ENCODE measurements around the gene SYNGAP1. TPM values are rescaled to one million over a fixed set of nuclear protein-coding genes. Genes with fewer than 3 reads are reported as not detected.

The SYNGAP1 gene
- total and polyA plus RNA-seq, 9 of the 15 experiments (the other 6 are each of a cell fraction or from before 2014, with no cell fraction given) = 0.01 to 22.8 (median 3.2) TPM

GRCh38 chr6:33453393-33454008, 33.6 kb downstream of the SYNGAP1 start:
- ChIA-PET POLR2A (interaction anchor here (0.6 to 1.9 kb wide), 3 partner anchors 9 to 481 kb away, joined by 3 to 9 read pairs (median 3); no protein-coding TSS in a partner anchor), CTCF (ENCODE audit: low intra/inter-chr PET ratio) (no interaction called here)
- Histone ChIP-seq H3K4me2 (ENCODE audit: insufficient read depth, low read length) (peak overlapping the region; percentile 94), H3K9me1 (ENCODE audit: control insufficient read depth, insufficient read depth, low read length) (no peaks in the 10 kb centered on the region), H4K20me1 (replicated peaks; ENCODE audit: control insufficient read depth, insufficient read depth, low read length) (no peaks in the 10 kb centered on the region), H2AFZ (ENCODE audit: low read depth, low read length) (peak overlapping the region; percentile 73), H3K4me1 (replicated peaks in 1 of 2; ENCODE audit: control insufficient read depth in 2 of 2, insufficient read depth in 2 of 2, low read length in 2 of 2) (peaks cover 7 to 20% of the 10 kb centered on the region in 2 experiments), H3K27ac (ENCODE audit: extremely low read depth, low read depth, low read length) (peak overlapping the region; percentile 59), H3K36me3 (ENCODE audit: control insufficient read depth, insufficient read depth, low read length) (peaks cover 47% of the 10 kb centered on the region), H3K9ac (ENCODE audit: insufficient read depth in 1 of 2, low read depth in 2 of 2, low read length in 2 of 2) (peak overlapping the region; percentile 78 to 95; a peak in 3 of 4 replicates), H3K4me3 (peak overlapping the region; percentile 64), H3K79me2 (ENCODE audit: control insufficient read depth, insufficient read depth, low read length) (peaks cover 35% of the 10 kb centered on the region), H3K9me3 (replicated peaks; ENCODE audit: control insufficient read depth, insufficient read depth, low read depth, low read length) (no peaks in the 10 kb centered on the region), H3K27me3 (ENCODE audit: control insufficient read depth in 2 of 2, insufficient read depth in 2 of 2, low read length in 2 of 2) (no peaks in the 10 kb centered on the region)
- DNase-seq (ENCODE audit: extremely low read depth in 1 of 4, low spot score in 3 of 4) (peak in 3 of 4 experiments; percentile 37 to 53 (median 38)), ATAC-seq (peak; percentile 5; the same call in 2 of the 3 replicates), FAIRE-seq (peak; percentile 65)
- WGBS (ENCODE audit: insufficient coverage, low coverage, missing lambda C conversion rate) = 1% methylated on average over 10 of the region's 12 CpGs
- intact Hi-C loops (cut with micrococcal nuclease) = no loop called here
- BruUV-seq (replicated peaks) = no TSS peak
- in situ Hi-C loops (cut with MboI) = no loop called here
- TF ChIP-seq RFX1 (IDR thresholded peaks at IDR 0.05) (no peak), NCOA1 (IDR thresholded peaks at IDR 0.05; ENCODE audit: low read depth) (no peak), NCOA6 (IDR thresholded peaks at IDR 0.05) (0 out of 2 replicates have a peak, but pooled peaks have one; percentile 43), FOSL1 (tag; conservative IDR thresholded peaks at IDR 0.05) (0 out of 2 replicates have a peak, but pooled peaks have one; percentile 21), SNRNP70 (optimal IDR thresholded peaks at IDR 0.05; ENCODE audit: low read depth, low read length) (no peak), LEF1 (IDR thresholded peaks at IDR 0.05) (0 out of 2 replicates have a peak, but pooled peaks have one; percentile 13), ZBTB7A (IDR thresholded peaks at IDR 0.05; ENCODE audit: borderline replicate concordance, control insufficient read depth, low read depth, low read length) (peak; percentile 33; the same call in 1 of the 2 replicates)
